GM21423 (cell line): Measurements from ENCODE around the gene CISD2.
A peak's percentile ranks its signal among the peaks of the same experiment; 100 is the strongest.
"Not testable (repeated sequence)": the region's sequence is repeated elsewhere in the genome, so short reads cannot be mapped to it uniquely, and the experiment has no call there.

Experiments used
- ATAC-seq: cut with Tn5 transposase; IDR thresholded peaks from one replicate; pipeline ENCODE4 v1.9.1; 2021; ENCODE audit warnings: mild to moderate bottlenecking, moderate library complexity; ENCODE audit not compliant: unreplicated experiment

The CISD2 gene

DNA sequence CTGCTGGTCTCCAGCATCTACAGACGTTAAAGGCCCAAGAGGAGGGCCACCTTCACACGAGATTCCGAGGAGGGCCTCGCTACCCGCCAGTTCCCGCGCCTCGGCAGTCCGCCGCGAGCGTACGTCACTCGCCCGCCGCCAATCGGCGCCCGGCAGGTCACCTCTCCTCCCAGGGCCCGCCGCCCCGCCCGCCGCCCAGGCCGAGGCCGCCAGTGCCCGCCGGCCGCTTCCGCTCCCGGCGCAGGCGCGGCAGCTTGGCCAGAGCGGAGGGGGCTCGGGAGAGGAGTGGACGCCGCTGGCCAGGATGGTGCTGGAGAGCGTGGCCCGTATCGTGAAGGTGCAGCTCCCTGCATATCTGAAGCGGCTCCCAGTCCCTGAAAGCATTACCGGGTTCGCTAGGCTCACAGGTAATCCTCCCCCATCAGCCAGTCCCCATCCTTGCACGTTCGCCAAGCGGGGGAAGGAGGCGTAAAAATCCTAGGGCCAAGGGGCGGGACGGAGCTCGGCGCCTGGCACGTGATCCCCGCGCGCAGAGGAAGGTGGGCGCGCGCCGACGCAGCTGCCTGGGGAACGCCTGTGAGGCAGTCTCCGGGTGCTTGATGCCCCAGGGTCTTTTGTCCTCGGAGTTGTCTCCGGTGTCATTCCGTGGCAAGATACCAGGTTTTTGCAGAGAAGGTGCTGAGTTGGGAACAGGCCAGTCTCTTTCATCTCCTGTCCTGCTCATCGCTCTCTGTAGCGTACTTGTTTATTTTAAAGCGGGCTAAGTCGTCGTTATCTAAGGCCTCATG is at the start of gene CISD2:
Gene CISD2 (plus strand): TSS at position 212 of the 788 bp plus-strand sequence. CDS start 93 bp downstream, at position 305.
- ATAC-seq, result peak; percentile 82

DNA sequence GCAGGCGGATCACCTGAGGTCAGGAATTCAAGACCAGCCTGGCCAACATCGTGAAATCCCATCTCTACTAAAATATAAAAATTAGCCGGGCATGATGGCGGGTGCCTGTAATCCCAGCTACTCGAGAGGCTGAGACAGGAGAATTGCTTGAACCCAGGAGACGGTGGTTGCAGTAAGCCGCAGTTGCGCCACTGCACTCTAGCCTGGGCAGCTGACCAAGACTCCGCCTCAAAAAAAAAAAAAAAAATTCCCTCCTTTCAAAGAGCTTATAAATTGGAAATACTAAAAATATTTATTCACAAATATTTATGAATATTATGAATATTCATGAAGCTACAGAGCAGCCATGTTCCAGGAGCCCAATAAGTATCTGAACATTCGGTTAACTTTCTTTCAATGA is 49.7 kb upstream of the CISD2 start:
- ATAC-seq, result not testable (repeated sequence)

GRCh38 chr4:102819588-102820365 is 49.0 kb upstream of the CISD2 start:
- no peak for ATAC-seq

- no peak for ATAC-seq
These were observed 45.3 kb upstream of the CISD2 start for GRCh38 chr4:102823464-102823863.

DNA sequence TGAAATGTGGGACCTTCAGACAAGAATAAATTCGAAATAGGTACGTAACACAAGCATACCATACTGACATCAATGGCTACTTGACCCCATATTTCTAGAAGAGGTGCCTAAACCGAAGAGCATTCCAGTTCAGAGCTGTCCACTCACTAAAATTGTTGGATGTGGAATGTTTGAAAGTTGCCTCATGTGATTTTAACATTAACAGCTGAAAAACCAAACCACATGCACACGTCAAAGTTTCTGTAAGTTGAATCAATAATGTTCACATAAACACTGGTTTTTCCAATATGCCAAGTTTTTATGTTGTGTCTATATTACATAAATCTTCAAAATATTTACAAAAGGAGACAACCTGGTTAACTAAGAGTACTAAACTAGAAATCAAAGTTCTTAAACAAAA is 44.9 kb upstream of the CISD2 start:
- no peak for ATAC-seq

GRCh38 chr4:102824398-102824797 is 44.4 kb upstream of the CISD2 start:
- ATAC-seq, result no peak

- no peak for ATAC-seq
These were observed 43.3 kb upstream of the CISD2 start for GRCh38 chr4:102825261-102826091.

- ATAC-seq, result no peak
These were observed 42.5 kb upstream of the CISD2 start for GRCh38 chr4:102826105-102826889.

DNA sequence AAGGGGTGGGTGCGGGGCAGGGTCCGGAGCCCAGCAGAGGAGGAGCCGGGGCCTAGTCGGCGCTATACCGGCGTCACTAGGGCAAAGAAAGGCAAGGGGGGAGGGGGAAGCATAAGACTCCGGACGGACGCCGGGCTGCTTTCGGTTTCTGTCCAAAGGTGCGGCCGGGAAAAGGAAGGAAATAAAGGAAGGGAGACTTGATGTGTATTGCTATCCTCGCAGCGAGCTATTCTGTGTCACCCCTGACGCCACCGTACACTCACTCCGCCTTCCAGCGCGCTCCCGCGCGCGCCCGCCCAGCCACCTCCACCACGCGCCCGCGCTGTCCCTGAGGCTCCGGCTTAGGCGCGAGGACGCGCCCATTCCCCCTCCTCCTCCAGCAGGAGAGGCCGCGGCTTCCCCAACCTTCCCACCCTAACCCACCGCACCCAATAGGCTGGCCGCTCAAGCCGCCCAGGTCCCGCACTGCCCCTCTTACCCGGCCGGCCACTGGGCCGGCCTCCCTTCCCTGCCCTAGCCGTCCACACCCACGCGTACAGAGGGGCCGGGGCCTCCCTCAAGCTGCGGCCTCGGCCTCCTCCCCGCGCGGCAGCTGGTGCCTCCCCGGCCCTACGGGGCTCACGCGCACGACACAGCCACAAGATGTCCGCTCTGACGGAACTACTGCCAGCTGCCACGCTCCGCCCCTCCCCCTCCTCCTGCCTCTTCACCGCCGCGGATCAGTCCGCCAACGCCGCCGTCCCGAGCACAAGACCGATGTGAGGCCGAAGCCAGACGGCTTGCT is 41.7 kb upstream of the CISD2 start, which contains the start of gene UBE2D3:
Gene UBE2D3 (minus strand): TSS at position 662 of the 784 bp plus-strand sequence. CDS start 1,043 bp downstream, outside the sequence.
- peak; percentile 22 for ATAC-seq

DNA sequence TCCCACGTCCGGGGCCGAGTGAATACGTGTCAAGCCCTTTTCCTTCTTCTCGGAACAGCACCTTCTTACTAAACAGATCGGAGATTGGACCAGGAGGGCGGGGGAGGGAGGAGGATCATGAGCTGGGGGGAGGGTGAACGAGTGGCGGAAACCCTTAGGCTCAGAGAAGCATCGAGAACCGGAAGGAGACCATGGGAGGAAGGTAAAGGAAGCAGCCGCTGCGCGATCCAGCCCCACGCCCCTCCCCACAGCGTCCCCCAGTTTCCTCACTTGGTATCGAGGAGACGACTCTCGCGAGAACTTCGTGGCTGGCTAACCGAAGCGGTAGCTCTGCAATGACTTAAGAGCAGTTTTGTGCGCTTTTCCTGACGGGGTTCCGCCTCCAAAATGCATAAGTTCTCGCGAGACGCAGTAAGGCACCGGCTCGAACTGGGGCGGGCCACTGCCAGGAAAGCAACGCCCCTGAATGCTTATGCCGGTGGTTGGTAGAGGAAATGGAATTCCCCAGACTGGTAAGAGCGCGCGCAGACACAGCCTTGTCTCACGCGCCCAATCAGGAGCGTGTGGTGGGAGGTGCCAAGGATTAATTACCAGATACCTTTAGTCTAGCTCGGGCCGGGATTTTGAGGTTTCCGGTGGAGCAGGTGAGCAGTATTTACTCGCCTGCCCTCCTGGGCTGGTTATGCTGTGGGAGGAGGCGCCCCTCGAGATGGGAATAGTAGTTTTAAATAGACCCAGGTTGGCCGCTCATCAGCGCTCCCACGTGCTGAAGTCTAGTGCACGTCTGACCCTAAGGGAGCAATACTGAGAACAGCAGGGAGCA is 40.9 kb upstream of the CISD2 start:
- ATAC-seq, result peak; percentile 77

- no peak for ATAC-seq
These were observed 40.3 kb upstream of the CISD2 start for GRCh38 chr4:102828497-102828808.

GRCh38 chr4:102829803-102830202 is 39.0 kb upstream of the CISD2 start:
- no peak for ATAC-seq

DNA sequence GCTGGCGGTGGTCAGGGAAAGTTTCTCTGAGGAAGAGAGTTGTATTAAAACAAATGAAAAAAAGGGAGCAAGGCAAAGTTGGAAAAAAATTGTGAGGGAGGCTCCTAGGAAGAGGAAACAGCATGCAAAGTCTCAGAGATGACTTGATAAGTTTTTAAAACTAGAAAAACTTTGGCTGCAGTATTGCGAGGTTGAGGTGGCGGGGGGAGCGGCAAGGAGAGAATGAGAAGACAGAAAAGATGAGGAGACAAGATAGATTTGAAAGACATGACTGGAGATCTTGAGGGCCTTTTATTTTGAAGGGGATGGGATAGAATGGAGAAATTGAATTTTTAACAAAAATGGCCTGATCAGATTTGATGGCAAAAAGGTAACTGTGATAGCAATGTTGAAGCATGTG is 36.7 kb upstream of the CISD2 start:
- no peak for ATAC-seq

DNA sequence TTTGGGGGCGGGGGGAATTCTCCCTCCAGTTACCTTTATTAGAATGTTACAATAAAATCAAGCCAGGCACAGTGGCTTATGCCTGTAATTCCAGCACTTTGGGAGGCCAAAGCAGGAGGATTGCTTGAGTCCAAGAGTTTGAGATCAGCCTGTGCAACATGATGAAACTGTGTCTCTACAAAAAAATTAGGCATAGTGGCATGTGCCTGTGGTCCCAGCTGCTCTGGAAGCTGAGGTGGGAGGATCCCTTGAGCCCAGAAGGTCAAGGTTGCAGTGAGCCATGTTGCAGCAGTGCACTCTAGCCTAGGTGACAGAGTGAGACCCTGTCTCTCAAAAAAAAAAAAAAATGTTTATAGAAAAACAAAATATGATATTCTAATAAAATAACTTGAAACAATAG is 36.1 kb upstream of the CISD2 start:
- no peak for ATAC-seq

- no peak for ATAC-seq
These were observed 32.2 kb upstream of the CISD2 start for GRCh38 chr4:102836596-102836995.

- no peak for ATAC-seq
These were observed 26.4 kb upstream of the CISD2 start for GRCh38 chr4:102842367-102842766.

- ATAC-seq, result no peak
These were observed 25.5 kb upstream of the CISD2 start for GRCh38 chr4:102843273-102843672.

DNA sequence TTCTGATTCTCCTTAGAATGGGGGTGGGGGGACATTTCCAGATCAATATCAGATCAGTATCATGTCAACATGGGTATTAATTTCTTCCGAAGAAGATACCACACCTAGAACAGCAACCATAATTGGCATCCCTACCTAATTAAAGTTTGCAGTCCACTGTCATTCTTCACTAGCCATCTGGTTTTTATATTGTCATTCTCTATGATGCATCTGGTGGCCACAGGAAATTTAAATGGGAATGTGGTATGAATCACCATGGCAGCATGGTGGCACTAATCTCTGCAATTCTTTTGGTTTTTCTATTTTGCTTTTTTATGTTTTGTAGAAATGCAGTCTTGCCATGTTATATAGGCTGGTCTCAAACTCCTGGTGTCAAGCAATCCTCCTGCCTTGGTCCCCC is 24.9 kb upstream of the CISD2 start:
- ATAC-seq, result no peak

DNA sequence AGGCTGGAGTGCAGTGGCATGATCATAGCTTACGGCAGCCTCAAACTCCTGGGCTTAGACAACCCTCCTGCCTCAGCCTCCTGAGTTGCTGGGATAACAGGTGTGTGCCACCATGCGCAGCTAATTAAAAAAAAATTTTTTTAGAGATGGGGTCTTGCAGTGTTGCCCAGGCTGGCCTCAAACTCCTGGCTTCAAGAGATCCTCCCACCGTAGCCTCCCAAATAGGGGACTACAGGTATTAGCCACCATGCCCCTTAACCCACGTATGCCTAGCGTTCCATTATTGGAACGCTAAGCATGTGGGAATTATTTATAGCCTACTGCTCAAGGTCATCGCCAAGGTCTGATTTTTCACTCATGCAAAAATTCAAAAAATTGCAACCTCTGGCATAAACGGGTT is 21.1 kb upstream of the CISD2 start:
- no peak for ATAC-seq
